Neuronal stem cell (in vitro differentiated cells): Measurements from ENCODE around the gene KRTAP13-2.

Source experiments
- DNase-seq: peaks from one replicate; pipeline ENCODE4 v3.0.0-alpha.2; 2013; ENCODE audit warnings: low spot score
- H2AFZ ChIP-seq: one replicate; pipeline ENCODE4 v1.6.1; 2013; ENCODE audit warnings: mild to moderate bottlenecking, low read length, inconsistent platforms
- H2AK5ac ChIP-seq: 2 replicates; pipeline ENCODE4 v1.6.1; 2013; ENCODE audit warnings: low read depth, mild to moderate bottlenecking, inconsistent platforms, low read length, moderate library complexity, mixed read lengths
- H2BK120ac ChIP-seq: 2 replicates; pipeline ENCODE4 v1.6.1; 2013; ENCODE audit warnings: low read depth, mild to moderate bottlenecking, inconsistent platforms, low read length, moderate library complexity, mixed read lengths
- H2BK12ac ChIP-seq: one replicate; pipeline ENCODE4 v1.6.1; 2013; ENCODE audit warnings: low read length, inconsistent platforms
- H2BK15ac ChIP-seq: 2 replicates; pipeline ENCODE4 v1.6.1; 2013; ENCODE audit warnings: mild to moderate bottlenecking, low read length, inconsistent platforms, mixed read lengths
- H2BK5ac ChIP-seq: one replicate; pipeline ENCODE4 v1.6.1; 2013; ENCODE audit warnings: inconsistent platforms, mild to moderate bottlenecking, low read length, moderate library complexity
- H3K14ac ChIP-seq: one replicate; pipeline ENCODE4 v1.6.1; 2013; ENCODE audit warnings: low read length, inconsistent platforms
- H3K18ac ChIP-seq: 2 replicates; pipeline ENCODE4 v1.6.1; 2013; ENCODE audit warnings: low read length, inconsistent platforms
- H3K23ac ChIP-seq: 2 replicates; pipeline ENCODE4 v1.6.1; 2013; ENCODE audit warnings: low read depth, mild to moderate bottlenecking, mixed read lengths, low read length, inconsistent platforms; ENCODE audit not compliant: poor library complexity
- H3K27ac ChIP-seq: replicated peaks from 3 replicates; pipeline ENCODE4 v1.5.1; 2013; ENCODE audit warnings: low read length, inconsistent platforms
- H3K27me3 ChIP-seq, 3 experiments: 2 replicates each; pipeline ENCODE4 v1.6.1; 2013; ENCODE audit warnings: low read length in 3 of 3, mild to moderate bottlenecking in 2 of 3, inconsistent platforms in 1 of 3, low read depth in 1 of 3, mixed read lengths in 1 of 3, moderate library complexity in 1 of 3; ENCODE audit not compliant: control insufficient read depth in 3 of 3, insufficient read depth in 3 of 3
- H3K36me3 ChIP-seq, 2 donors: replicated peaks in 1 of 2; 2 replicates each; pipeline ENCODE4 v1.6.1; 2013; ENCODE audit warnings: low read length in 2 of 2; ENCODE audit not compliant: control insufficient read depth in 2 of 2, insufficient read depth in 2 of 2
- H3K4ac ChIP-seq: 2 replicates; pipeline ENCODE4 v1.6.1; 2013; ENCODE audit warnings: inconsistent platforms, mild to moderate bottlenecking, low read length, moderate library complexity
- H3K4me1 ChIP-seq, 2 donors: 1 replicate in 1 of 2; 2 replicates in 1 of 2; pipeline ENCODE4 v1.6.1; 2013; ENCODE audit warnings: low read length in 2 of 2, low read depth in 1 of 2; ENCODE audit not compliant: control insufficient read depth in 2 of 2, insufficient read depth in 1 of 2
- H3K4me2 ChIP-seq: one replicate; pipeline ENCODE4 v1.6.1; 2013; ENCODE audit warnings: mild to moderate bottlenecking, low read length, inconsistent platforms; ENCODE audit not compliant: insufficient read depth, poor library complexity, severe bottlenecking
- H3K4me3 ChIP-seq, 2 donors: 2 replicates each; pipeline ENCODE4 v1.5.1; 2013; ENCODE audit warnings: low read length in 2 of 2, mild to moderate bottlenecking in 2 of 2, inconsistent platforms in 1 of 2, moderate library complexity in 1 of 2
- H3K79me1 ChIP-seq: one replicate; pipeline ENCODE4 v1.6.1; 2013; ENCODE audit warnings: low read depth, mild to moderate bottlenecking, inconsistent platforms, low read length, moderate library complexity
- H3K9ac ChIP-seq: one replicate; pipeline ENCODE4 v1.6.1; 2013; ENCODE audit warnings: mild to moderate bottlenecking, low read depth, low read length, inconsistent platforms; ENCODE audit not compliant: poor library complexity
- H3K9me3 ChIP-seq, 2 donors: replicated peaks in 1 of 2; 2 replicates each; pipeline versions ENCODE3 to v1.6.1; 2013; ENCODE audit warnings: low read length in 2 of 2, mild to moderate bottlenecking in 2 of 2, inconsistent platforms in 1 of 2, low read depth in 1 of 2, mixed read lengths in 1 of 2, moderate library complexity in 1 of 2; ENCODE audit not compliant: control insufficient read depth in 2 of 2, insufficient read depth in 1 of 2
- H4K8ac ChIP-seq: one replicate; pipeline ENCODE4 v1.6.1; 2013; ENCODE audit warnings: low read depth, mild to moderate bottlenecking, inconsistent platforms, low read length, moderate library complexity
- H4K91ac ChIP-seq: one replicate; pipeline ENCODE4 v1.6.1; 2013; ENCODE audit warnings: low read length, low read depth, mild to moderate bottlenecking, inconsistent platforms; ENCODE audit not compliant: poor library complexity
- WGBS, 2 donors: extraction: QIAGEN DNeasy Blood & Tissue Kit; methylation state at CpG; one replicate each; pipeline ENCODE4 v1.1.7; 2013; ENCODE audit warnings: missing lambda C conversion rate in 2 of 2, mixed read lengths in 1 of 2; ENCODE audit not compliant: insufficient read length in 2 of 2, insufficient replicate concordance in 1 of 2; ENCODE audit errors: extremely low coverage in 2 of 2; 5-methylcytosine and 5-hydroxymethylcytosine counted together

KRTAP13-2 gene

DNA sequence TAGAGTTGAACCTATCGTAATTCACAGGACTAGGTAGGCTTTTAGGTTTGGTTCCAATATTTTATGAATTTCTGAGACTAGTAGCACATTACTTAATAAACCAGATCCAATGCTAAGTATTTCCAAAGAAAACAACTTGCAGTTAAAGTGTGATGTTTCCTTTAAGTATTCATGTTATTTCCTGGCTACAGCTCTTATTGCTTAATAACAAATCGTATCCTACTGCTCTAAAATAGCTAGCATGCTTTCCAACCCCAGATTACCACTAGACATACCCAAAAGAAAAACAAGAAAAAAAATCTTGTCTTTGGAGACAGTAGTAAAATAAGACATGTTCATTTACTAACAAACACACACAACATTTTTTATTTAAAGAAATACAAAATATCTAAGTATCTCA is 35.5 kb downstream of the KRTAP13-2 start:
- Histone ChIP-seq H3K14ac (no peak overlapping the region), H3K79me1 (no peaks in the 10 kb centered on the region), H4K8ac (no peak overlapping the region), H2AK5ac (no peak overlapping the region), H3K23ac (no peak overlapping the region), H3K36me3 (no peaks in the 10 kb centered on the region), H3K18ac (no peak overlapping the region), H3K4me3 (no peak overlapping the region), H2BK15ac (no peak overlapping the region), H3K9ac (no peak overlapping the region), H3K4ac (no peak overlapping the region), H3K4me2 (no peak overlapping the region), H2BK120ac (no peak overlapping the region), H3K27me3 (no peaks in the 10 kb centered on the region), H3K27ac (no peak overlapping the region), H2BK5ac (no peak overlapping the region), H4K91ac (no peak overlapping the region), H2AFZ (no peak overlapping the region), H3K4me1 (no peaks in the 10 kb centered on the region), H2BK12ac (no peak overlapping the region), H3K9me3 (no peaks in the 10 kb centered on the region)
- no peak for DNase-seq
- WGBS, 2 donors, result no CpG with 5 or more reads among the region's 2 CpGs

DNA sequence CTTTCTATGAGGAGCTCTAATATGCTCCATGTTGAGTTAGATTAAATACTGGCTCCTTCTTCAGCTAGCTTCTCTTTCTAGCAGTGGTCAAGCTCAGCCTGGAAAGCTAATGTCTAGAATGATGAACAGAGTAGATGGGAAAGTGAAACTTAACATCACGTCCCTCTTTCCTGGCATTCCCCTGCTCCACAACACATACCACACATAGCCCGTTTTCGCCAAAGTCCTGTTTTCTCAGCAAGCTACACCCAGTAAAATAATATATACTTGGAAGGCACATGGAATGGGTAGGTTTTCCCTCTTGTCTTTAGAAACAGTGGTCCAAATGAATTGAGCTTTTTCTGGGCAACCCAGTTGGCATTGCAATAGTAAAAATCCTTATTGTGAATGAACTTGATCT is 38.3 kb downstream of the KRTAP13-2 start:
- Histone ChIP-seq H3K23ac (no peak overlapping the region), H2AK5ac (no peak overlapping the region), H3K79me1 (no peaks in the 10 kb centered on the region), H3K4ac (no peak overlapping the region), H3K27ac (no peak overlapping the region), H2AFZ (no peak overlapping the region), H2BK5ac (no peak overlapping the region), H3K9ac (no peak overlapping the region), H3K36me3 (no peaks in the 10 kb centered on the region), H3K4me2 (no peak overlapping the region), H3K4me1 (no peaks in the 10 kb centered on the region), H3K14ac (no peak overlapping the region), H2BK12ac (no peak overlapping the region), H2BK120ac (no peak overlapping the region), H3K4me3 (no peak overlapping the region), H3K18ac (no peak overlapping the region), H4K91ac (no peak overlapping the region), H4K8ac (no peak overlapping the region), H2BK15ac (no peak overlapping the region), H3K27me3 (no peaks in the 10 kb centered on the region), H3K9me3 (no peaks in the 10 kb centered on the region)
- DNase-seq, result no peak
- WGBS, 2 donors, result no CpG with 5 or more reads among the region's 3 CpGs

DNA sequence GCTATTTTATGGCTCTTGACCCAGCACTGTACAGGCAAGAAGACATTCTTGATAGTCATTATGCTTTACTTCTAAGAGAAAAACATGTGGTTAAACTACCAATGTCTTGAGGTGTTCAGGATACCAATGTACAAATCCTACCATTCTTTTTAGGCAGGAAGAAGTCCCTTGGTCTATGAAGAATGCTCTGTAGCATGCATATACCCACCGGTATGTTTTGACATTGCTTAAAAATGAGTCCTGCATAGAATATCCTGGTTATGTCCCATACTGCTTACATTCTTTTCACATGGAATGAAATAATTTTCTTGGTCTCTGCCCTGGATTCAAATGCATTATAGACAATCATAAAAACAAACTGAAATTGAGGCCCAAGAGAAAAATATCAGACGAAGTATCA is 39.4 kb downstream of the KRTAP13-2 start:
- H3K27ac ChIP-seq, result no peak overlapping the region
- WGBS, 2 donors, result no CpG with 5 or more reads among the region's 2 CpGs
- DNase-seq, result no peak
- H2AFZ ChIP-seq, result no peak overlapping the region
- no peak overlapping the region for H3K23ac ChIP-seq
- no peak overlapping the region for H2BK120ac ChIP-seq
- H4K91ac ChIP-seq, result no peak overlapping the region
- no peak overlapping the region for H4K8ac ChIP-seq
- H3K79me1 ChIP-seq, result no peaks in the 10 kb centered on the region
- H3K14ac ChIP-seq, result no peak overlapping the region
- H3K9ac ChIP-seq, result no peak overlapping the region
- no peak overlapping the region for H3K4me3 ChIP-seq
- H2BK15ac ChIP-seq, result no peak overlapping the region
- no peak overlapping the region for H3K4me2 ChIP-seq
- H3K36me3 ChIP-seq, result no peaks in the 10 kb centered on the region
- H2BK5ac ChIP-seq, result no peak overlapping the region
- H3K9me3 ChIP-seq, result no peaks in the 10 kb centered on the region
- H3K4me1 ChIP-seq, result no peaks in the 10 kb centered on the region
- H2AK5ac ChIP-seq, result no peak overlapping the region
- no peak overlapping the region for H3K4ac ChIP-seq
- no peaks in the 10 kb centered on the region for H3K27me3 ChIP-seq
- H3K18ac ChIP-seq, result no peak overlapping the region
- H2BK12ac ChIP-seq, result no peak overlapping the region

DNA sequence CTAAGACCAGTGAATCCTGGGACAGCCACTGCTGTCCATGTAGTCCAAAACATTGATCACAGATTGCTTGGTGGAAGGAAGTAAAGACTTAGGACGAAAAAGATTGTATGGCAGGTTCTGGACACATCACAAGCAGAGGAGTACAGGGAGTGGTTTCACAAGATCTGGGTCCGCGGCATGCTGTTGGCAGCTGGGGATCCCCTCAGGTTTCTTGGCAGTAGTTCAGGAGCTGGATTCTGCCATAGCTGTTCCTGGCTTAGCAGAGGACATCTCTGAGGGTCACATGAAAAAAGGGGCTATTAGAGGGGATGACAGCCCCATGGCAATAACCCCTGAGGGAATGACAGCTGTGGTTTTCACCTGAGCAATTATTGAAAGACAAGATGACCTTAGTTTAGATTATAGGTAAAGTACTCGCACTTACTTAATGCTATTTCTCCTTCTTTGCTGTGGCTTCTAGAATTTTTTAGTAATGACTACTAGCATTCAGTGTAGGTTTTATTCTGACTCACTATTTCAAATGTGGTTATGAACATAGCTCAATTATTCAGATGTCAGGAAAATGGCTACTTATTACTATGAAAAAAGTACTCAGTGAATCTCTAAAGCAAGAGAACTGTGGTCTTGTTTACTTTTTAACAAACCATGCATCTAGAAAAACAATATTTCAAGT is 42.7 kb downstream of the KRTAP13-2 start:
- no peak overlapping the region for H2BK15ac ChIP-seq
- H3K18ac ChIP-seq, result no peak overlapping the region
- no peak for DNase-seq
- H3K14ac ChIP-seq, result no peak overlapping the region
- no peak overlapping the region for H3K23ac ChIP-seq
- H2AK5ac ChIP-seq, result no peak overlapping the region
- H3K27me3 ChIP-seq, result no peaks in the 10 kb centered on the region
- H3K4me3 ChIP-seq, result no peak overlapping the region
- no peak overlapping the region for H4K91ac ChIP-seq
- no peak overlapping the region for H2BK12ac ChIP-seq
- no CpG with 5 or more reads among the region's 4 CpGs for WGBS, 2 donors
- no peak overlapping the region for H2BK5ac ChIP-seq
- H4K8ac ChIP-seq, result no peak overlapping the region
- H3K9me3 ChIP-seq, result peaks cover 0 to 2% of the 10 kb centered on the region in 2 donors
- no peak overlapping the region for H3K4ac ChIP-seq
- no peak overlapping the region for H2AFZ ChIP-seq
- H3K27ac ChIP-seq, result no peak overlapping the region
- H3K4me1 ChIP-seq, result no peaks in the 10 kb centered on the region
- no peaks in the 10 kb centered on the region for H3K79me1 ChIP-seq
- H3K4me2 ChIP-seq, result no peak overlapping the region
- H3K36me3 ChIP-seq, result no peaks in the 10 kb centered on the region
- H3K9ac ChIP-seq, result no peak overlapping the region
- no peak overlapping the region for H2BK120ac ChIP-seq
